Frontal cortex (tissue), 4 donors: ENCODE measurements around the gene DGKA. TPM values are rescaled to one million over a fixed set of nuclear protein-coding genes. Genes with fewer than 3 reads are reported as not detected.
A peak's percentile ranks its signal among the peaks of the same experiment; 100 is the strongest.
"Not testable (repeated sequence)": the region's sequence is repeated elsewhere in the genome, so short reads cannot be mapped to it uniquely, and the experiment has no call there.

Experiments used
- DNase-seq, 2 donors: peaks; one replicate each; pipeline ENCODE4 v3.0.0; 2012; ENCODE audit warnings: low spot score in 2 of 2
- FAIRE-seq: peaks from 2 replicates; lab custom pipeline; 2012; peaks lifted over from hg19 to GRCh38; lab: Jason Lieb, UNC
- total RNA-seq: library from RNA; depleted of rRNA; stranded (reverse); fragments of >200 nt; gene quantifications from one replicate; pipeline ENCODE4 v1.2.3, GENCODE V29; 2014
- donor health status: control.
- donor health status: control.
- donor health status: control.

The DGKA gene
- 7.7 TPM for total RNA-seq

- DNase-seq (peak in 1 of 2 donors; percentile 51), FAIRE-seq (no peak)
Measured at GRCh38 chr12:55930771-55931316, at the start of gene DGKA. TSS of gene DGKA (plus strand) at chr12:55931162. CDS start at chr12:55936504, 5,342 bp downstream.

GRCh38 chr12:55885113-55885512 is 45.8 kb upstream of the DGKA start:
- DNase-seq, result no peak
- FAIRE-seq, result no peak

- FAIRE-seq, result no peak
- DNase-seq, result no peak
Measured at GRCh38 chr12:55891310-55891709, 39.7 kb upstream of the DGKA start.

- no peak for FAIRE-seq
Measured at GRCh38 chr12:55893723-55894122, 37.2 kb upstream of the DGKA start.

GRCh38 chr12:55899082-55899481 is 31.9 kb upstream of the DGKA start:
- no peak for FAIRE-seq
- DNase-seq, result no peak

More at GRCh38 chr12:55893723-55894122, 37.2 kb upstream of the DGKA start:
- no peak for DNase-seq

- FAIRE-seq, result no peak
- DNase-seq, result no peak
Measured at GRCh38 chr12:55901881-55902490, 29.0 kb upstream of the DGKA start.

- FAIRE-seq, result no peak
- no peak for DNase-seq
Measured at GRCh38 chr12:55906056-55906455, 24.9 kb upstream of the DGKA start.

- no peak for DNase-seq
- FAIRE-seq, result no peak
Measured at GRCh38 chr12:55908726-55909512, 22.0 kb upstream of the DGKA start.

GRCh38 chr12:55909513-55909884 is 21.5 kb upstream of the DGKA start:
- no peak for FAIRE-seq

GRCh38 chr12:55912908-55913307 is 18.1 kb upstream of the DGKA start:
- FAIRE-seq (no peak), DNase-seq (no peak)

More at GRCh38 chr12:55909513-55909884, 21.5 kb upstream of the DGKA start:
- no peak for DNase-seq

- DNase-seq (no peak), FAIRE-seq (no peak)
Measured at GRCh38 chr12:55915482-55915859, 15.5 kb upstream of the DGKA start.

GRCh38 chr12:55919032-55919431 is 11.9 kb upstream of the DGKA start:
- FAIRE-seq, result not testable (repeated sequence)

GRCh38 chr12:55922126-55922525 is 8.8 kb upstream of the DGKA start:
- no peak for DNase-seq
- no peak for FAIRE-seq

More at GRCh38 chr12:55919032-55919431, 11.9 kb upstream of the DGKA start:
- not testable (repeated sequence) for DNase-seq

- FAIRE-seq, result not testable (repeated sequence)
Measured at GRCh38 chr12:55923648-55924047, 7.3 kb upstream of the DGKA start.

GRCh38 chr12:55925371-55925770 is 5.6 kb upstream of the DGKA start:
- DNase-seq, result no peak
- no peak for FAIRE-seq

More at GRCh38 chr12:55923648-55924047, 7.3 kb upstream of the DGKA start:
- not testable (repeated sequence) for DNase-seq

- no peak for FAIRE-seq
- DNase-seq, result no peak
Measured at GRCh38 chr12:55925870-55926737, 4.9 kb upstream of the DGKA start.

- FAIRE-seq, result no peak
- peak; percentile 90 to 91 for DNase-seq
Measured at GRCh38 chr12:55926738-55927587, 4.0 kb upstream of the DGKA start.

GRCh38 chr12:55927588-55928502 is 3.1 kb upstream of the DGKA start, which contains the start of gene PYM1:
TSS of gene PYM1 (minus strand) at chr12:55927894. CDS start at chr12:55927761, 133 bp downstream.
- DNase-seq, result peak; percentile 60 to 67
- FAIRE-seq, result no peak
